ENCODE data around the gene RPS6KA2. TPM values are rescaled to one million over a fixed set of nuclear protein-coding genes. Genes with fewer than 3 reads are reported as not detected.

RPS6KA2 gene
- total and polyA plus RNA-seq, 2 experiments from 2014 or later: 45.1 to 49.0 TPM

- H3K9ac ChIP-seq: no peak overlapping the region
- H3K27ac ChIP-seq: no peak overlapping the region
- no peaks in the 10 kb centered on the region for H3K79me2 ChIP-seq (ENCODE audit: insufficient read depth)
- no peak overlapping the region for H3K4me2 ChIP-seq (ENCODE audit: unreplicated experiment)
- no peak overlapping the region for H2AFZ ChIP-seq
- 66 to 72% methylated on average over 9 of the region's 9 CpGs for WGBS, 2 experiments (ENCODE audit: low coverage in 1 of 2, low lambda C conversion rate in 2 of 2, missing lambda C conversion rate in 2 of 2)
- no peaks in the 10 kb centered on the region for H4K20me1 ChIP-seq (ENCODE audit: insufficient read depth)
- H3K9me3 ChIP-seq (ENCODE audit: low read depth): no peaks in the 10 kb centered on the region
- no peak overlapping the region for H3K4me3 ChIP-seq
- H3K36me3 ChIP-seq (ENCODE audit: low read depth): no peaks in the 10 kb centered on the region
- TF ChIP-seq EZH2 (IDR thresholded peaks at IDR 0.05; ENCODE audit: insufficient read depth, poor library complexity, severe bottlenecking) (no peak), EZH2phosphoT487 (IDR thresholded peaks at IDR 0.05; ENCODE audit: insufficient read depth, low read depth) (no peak)
- H3F3A ChIP-seq (ENCODE audit: insufficient read depth): no peaks in the 10 kb centered on the region
- no peak for DNase-seq
- H3K27me3 ChIP-seq (replicated peaks; ENCODE audit: insufficient read depth): peaks cover 43% of the 10 kb centered on the region
- in situ Hi-C loops (cut with MboI): no loop called here
- no peaks in the 10 kb centered on the region for H3K9me2 ChIP-seq (ENCODE audit: insufficient read depth)
- H3K4me1 ChIP-seq (ENCODE audit: insufficient read depth): no peaks in the 10 kb centered on the region
Observed at GRCh38 chr6:166646716-166647115, 19.7 kb upstream of the RPS6KA2 start.

DNA sequence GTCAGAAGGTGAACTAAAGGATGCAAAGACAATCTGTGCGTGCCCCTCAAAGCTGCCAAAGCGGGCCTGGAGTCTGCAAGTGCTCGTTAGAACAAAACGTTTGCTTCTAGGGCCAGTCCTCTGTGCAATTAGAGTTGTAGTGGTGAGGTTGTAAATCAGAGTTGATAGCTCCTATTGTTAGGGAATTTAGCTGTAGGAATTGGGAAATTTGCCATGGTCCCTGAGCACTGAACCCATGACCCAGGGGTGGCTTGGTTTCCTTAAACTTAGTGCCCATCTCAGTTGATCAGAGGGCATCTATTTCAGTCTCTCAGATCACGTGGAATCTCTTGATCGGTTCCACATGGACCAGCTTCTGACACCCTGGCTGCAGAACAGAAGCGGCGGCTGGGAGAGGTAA, 18.8 kb upstream of the RPS6KA2 start:
- Histone ChIP-seq H3K27ac (no peak overlapping the region), H3K27me3 (replicated peaks; ENCODE audit: insufficient read depth) (peaks cover 37% of the 10 kb centered on the region), H3K9me3 (ENCODE audit: low read depth) (no peaks in the 10 kb centered on the region), H3K9ac (no peak overlapping the region), H3K9me2 (ENCODE audit: insufficient read depth) (no peaks in the 10 kb centered on the region), H3F3A (ENCODE audit: insufficient read depth) (no peaks in the 10 kb centered on the region), H3K4me3 (no peak overlapping the region), H3K4me1 (ENCODE audit: insufficient read depth) (no peaks in the 10 kb centered on the region), H4K20me1 (ENCODE audit: insufficient read depth) (no peaks in the 10 kb centered on the region), H3K4me2 (ENCODE audit: unreplicated experiment) (no peak overlapping the region), H2AFZ (no peak overlapping the region), H3K79me2 (ENCODE audit: insufficient read depth) (no peaks in the 10 kb centered on the region), H3K36me3 (ENCODE audit: low read depth) (no peaks in the 10 kb centered on the region)
- WGBS, 2 experiments (ENCODE audit: low coverage in 1 of 2, low lambda C conversion rate in 2 of 2, missing lambda C conversion rate in 2 of 2): 52 to 53% methylated on average over 8 of the region's 8 CpGs
- TF ChIP-seq EZH2phosphoT487 (IDR thresholded peaks at IDR 0.05; ENCODE audit: insufficient read depth, low read depth) (no peak), EZH2 (IDR thresholded peaks at IDR 0.05; ENCODE audit: insufficient read depth, poor library complexity, severe bottlenecking) (no peak)
- DNase-seq: no peak
- in situ Hi-C loops (cut with MboI): no loop called here

DNA sequence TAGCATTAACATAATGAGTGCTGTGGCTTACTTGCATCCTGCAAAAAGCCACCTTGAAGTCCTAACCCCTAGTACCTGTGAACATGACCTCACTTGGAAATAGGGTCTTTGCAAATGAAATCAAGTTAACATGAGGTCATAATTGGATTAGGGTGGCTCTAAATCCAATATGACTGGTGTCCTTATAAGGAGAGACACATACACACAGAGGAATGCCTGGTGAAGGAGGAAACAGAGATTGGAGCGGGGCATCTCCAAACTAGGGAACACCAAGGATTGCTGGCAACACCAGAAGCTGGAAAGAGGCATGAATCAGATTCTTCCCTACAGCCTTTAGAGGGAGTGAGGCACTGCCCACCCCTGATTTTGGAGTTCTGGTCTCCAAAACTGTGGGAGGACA, 17.6 kb upstream of the RPS6KA2 start:
- no peaks in the 10 kb centered on the region for H3F3A ChIP-seq (ENCODE audit: insufficient read depth)
- WGBS, 2 experiments (ENCODE audit: low coverage in 1 of 2, low lambda C conversion rate in 2 of 2, missing lambda C conversion rate in 2 of 2): 76 to 90% methylated on average over 1 of the region's 1 CpG
- no peaks in the 10 kb centered on the region for H3K9me3 ChIP-seq (ENCODE audit: low read depth)
- no peaks in the 10 kb centered on the region for H4K20me1 ChIP-seq (ENCODE audit: insufficient read depth)
- H2AFZ ChIP-seq: no peak overlapping the region
- H3K4me1 ChIP-seq (ENCODE audit: insufficient read depth): no peaks in the 10 kb centered on the region
- no peak overlapping the region for H3K9ac ChIP-seq
- no peaks in the 10 kb centered on the region for H3K79me2 ChIP-seq (ENCODE audit: insufficient read depth)
- H3K4me3 ChIP-seq: no peak overlapping the region
- TF ChIP-seq EZH2 (IDR thresholded peaks at IDR 0.05; ENCODE audit: insufficient read depth, poor library complexity, severe bottlenecking) (no peak), EZH2phosphoT487 (IDR thresholded peaks at IDR 0.05; ENCODE audit: insufficient read depth, low read depth) (no peak)
- in situ Hi-C loops (cut with MboI): no loop called here
- DNase-seq: no peak
- H3K36me3 ChIP-seq (ENCODE audit: low read depth): no peaks in the 10 kb centered on the region
- peaks cover 37% of the 10 kb centered on the region for H3K27me3 ChIP-seq (replicated peaks; ENCODE audit: insufficient read depth)
- no peak overlapping the region for H3K27ac ChIP-seq
- H3K9me2 ChIP-seq (ENCODE audit: insufficient read depth): no peaks in the 10 kb centered on the region
- no peak overlapping the region for H3K4me2 ChIP-seq (ENCODE audit: unreplicated experiment)

DNA sequence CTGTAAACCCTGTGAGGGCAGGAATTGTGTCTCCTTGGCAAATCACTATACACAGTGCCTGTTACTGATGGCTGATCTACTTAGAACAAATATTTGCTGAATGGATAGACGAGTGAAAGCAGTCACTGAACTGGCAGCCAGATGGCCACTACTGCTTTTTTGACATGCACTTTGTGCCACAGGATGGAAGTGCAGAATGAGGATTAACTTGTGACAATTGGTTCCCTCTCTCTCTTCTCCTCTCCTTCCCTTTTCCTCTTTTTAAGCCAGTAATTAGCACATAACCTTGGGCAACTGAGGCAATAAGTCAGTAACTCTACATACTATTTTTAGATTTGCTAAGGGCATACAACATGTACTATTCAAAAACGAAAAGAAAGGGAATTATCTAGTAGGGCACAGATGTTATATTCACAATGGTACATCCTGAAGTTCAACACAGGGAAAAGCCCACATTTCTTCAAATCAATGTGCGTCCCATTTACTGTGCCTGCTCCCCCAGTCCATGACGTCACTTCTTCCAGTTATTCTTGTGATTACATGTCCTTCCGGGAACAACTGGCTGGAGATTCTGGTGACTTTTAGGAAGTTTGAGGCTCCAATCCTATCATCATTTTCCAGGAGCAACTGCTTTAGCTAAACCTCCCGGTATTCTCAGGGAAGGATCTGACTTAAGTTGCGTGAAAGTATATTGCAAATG, 17.0 kb upstream of the RPS6KA2 start:
- TF ChIP-seq EZH2phosphoT487 (IDR thresholded peaks at IDR 0.05; ENCODE audit: insufficient read depth, low read depth): no peak
- no peak for TF ChIP-seq EZH2 (IDR thresholded peaks at IDR 0.05; ENCODE audit: insufficient read depth, poor library complexity, severe bottlenecking)
- H4K20me1 ChIP-seq (ENCODE audit: insufficient read depth): no peaks in the 10 kb centered on the region
- H3K4me3 ChIP-seq: no peak overlapping the region
- in situ Hi-C loops (cut with MboI): no loop called here
- 57 to 62% methylated on average over 7 of the region's 7 CpGs for WGBS, 2 experiments (ENCODE audit: low coverage in 1 of 2, low lambda C conversion rate in 2 of 2, missing lambda C conversion rate in 2 of 2)
- no peaks in the 10 kb centered on the region for H3K9me3 ChIP-seq (ENCODE audit: low read depth)
- no peak overlapping the region for H3K4me2 ChIP-seq (ENCODE audit: unreplicated experiment)
- no peaks in the 10 kb centered on the region for H3K79me2 ChIP-seq (ENCODE audit: insufficient read depth)
- H3K9ac ChIP-seq: no peak overlapping the region
- no peaks in the 10 kb centered on the region for H3K36me3 ChIP-seq (ENCODE audit: low read depth)
- H3K27ac ChIP-seq: no peak overlapping the region
- no peak overlapping the region for H2AFZ ChIP-seq
- no peaks in the 10 kb centered on the region for H3F3A ChIP-seq (ENCODE audit: insufficient read depth)
- DNase-seq: no peak
- H3K27me3 ChIP-seq (replicated peaks; ENCODE audit: insufficient read depth): peaks cover 37% of the 10 kb centered on the region
- H3K4me1 ChIP-seq (ENCODE audit: insufficient read depth): no peaks in the 10 kb centered on the region
- H3K9me2 ChIP-seq (ENCODE audit: insufficient read depth): no peaks in the 10 kb centered on the region

Data from GM23248 (cell line).